ENCODE data around the gene VMP1.
A peak's percentile ranks its signal among the peaks of the same experiment; 100 is the strongest.
"Not testable (repeated sequence)": the region's sequence is repeated elsewhere in the genome, so short reads cannot be mapped to it uniquely, and the experiment has no call there.

The VMP1 gene

GRCh38 chr17:59842901-59843652 is 135.6 kb downstream of the VMP1 start:
- DNase-seq = no peak

GRCh38 chr17:59844884-59845594 is 137.6 kb downstream of the VMP1 start:
- DNase-seq = no peak

- DNase-seq = peak; percentile 56
Measured at GRCh38 chr17:59845595-59846393, 138.3 kb downstream of the VMP1 start.

DNA sequence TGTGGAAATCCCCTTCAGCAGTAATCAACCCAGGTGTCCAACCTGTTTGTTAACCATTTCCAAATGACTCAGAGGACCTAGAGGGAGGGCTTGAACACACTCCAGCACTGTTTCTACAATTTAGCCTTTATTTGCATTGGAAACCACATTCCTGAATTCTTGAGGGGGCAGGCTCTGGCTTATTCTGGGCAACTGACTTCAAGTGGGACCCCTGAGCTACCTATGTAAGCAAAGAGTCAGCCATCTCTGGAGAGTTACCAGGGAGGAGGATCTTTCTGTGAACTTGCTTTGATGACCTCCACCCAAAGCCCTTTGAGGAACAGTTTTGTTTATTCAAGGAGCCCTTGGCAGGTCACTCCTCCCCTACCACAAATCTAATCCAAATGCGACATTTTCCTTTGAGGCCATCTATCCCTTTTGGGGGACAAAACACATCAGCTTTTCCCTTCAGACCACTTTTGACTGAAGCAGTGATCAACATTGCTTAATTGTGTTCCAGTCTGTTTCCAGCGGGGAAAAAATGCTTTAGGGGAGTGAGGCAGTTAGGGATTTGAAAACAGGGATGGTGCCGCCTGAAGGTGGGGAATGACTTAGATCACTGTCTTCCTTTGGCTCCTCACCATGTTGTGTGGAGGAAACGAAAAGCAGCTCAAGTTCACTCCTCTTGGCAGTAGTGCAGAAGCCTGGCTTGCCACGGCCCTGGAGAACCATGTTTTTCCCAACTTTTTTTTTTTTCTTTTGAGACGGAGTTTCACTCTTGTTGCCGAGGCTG is 139.1 kb downstream of the VMP1 start:
- peak; percentile 70 for DNase-seq

GRCh38 chr17:59848385-59848668 is 140.9 kb downstream of the VMP1 start:
- peak; percentile 16 for DNase-seq

DNA sequence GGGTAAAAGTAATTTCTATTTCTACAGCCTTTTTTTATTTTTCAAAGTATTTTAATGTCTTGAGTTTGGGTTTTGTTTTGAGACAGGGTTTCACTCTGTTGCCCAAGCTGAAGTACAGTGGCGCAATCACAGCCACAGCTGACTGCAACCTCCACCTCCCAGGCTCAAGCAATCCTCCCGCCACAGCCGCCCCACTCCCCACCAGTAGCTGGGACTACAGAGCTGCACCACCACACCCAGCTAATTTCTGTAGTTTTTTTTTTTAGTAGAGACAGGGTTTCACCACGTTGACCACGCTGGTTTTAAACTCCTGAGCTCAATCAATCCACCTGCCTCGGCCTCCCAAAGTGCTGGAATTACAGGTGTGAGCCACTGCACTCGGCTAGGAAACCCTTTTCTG is 141.3 kb downstream of the VMP1 start:
- peak; percentile 42 for DNase-seq

GRCh38 chr17:59850311-59850710 is 142.9 kb downstream of the VMP1 start:
- DNase-seq = not testable (repeated sequence)

DNA sequence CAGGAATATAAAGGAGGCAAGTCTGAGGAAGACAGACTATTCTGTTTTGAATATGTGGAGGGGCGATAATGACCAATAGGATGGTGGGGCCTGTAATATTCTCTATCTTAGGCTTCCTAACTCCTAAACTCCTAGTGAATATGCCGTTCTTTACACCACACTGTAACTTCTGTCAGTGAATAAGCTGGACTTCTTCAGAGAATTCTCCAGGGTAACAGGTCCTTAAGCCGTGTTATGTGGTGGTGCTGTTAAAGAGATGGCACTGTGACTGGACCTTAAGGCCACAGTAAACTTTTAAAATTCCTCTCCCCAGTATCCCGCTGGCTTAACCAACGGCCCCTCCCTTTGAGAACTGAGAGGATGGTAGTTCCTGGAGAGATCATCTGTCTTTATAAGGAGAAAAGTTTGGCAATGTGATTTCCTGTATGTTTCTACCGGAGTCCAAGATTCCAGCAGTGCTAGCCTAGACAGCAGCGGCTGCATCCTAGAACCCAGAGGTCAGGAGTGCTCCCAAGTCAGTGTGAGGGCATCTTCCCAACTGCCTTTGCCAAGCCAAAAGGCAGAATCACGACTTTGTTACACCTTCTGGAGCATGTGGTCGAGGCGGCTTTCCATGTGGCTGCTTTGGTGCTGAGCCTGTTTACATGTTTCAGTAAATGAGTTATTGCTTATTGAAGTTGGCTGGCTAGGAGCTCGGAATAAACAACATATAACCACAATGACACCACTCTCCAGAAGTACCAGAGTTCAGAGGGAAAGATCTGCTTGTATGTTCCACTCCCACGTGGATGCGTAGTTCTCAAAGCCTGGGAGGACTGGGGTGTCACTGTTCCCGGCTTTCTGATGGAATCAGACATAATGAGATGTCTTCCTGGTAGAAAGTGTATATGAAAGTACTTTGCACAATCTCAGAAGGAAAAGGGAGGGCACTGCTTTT is 144.3 kb downstream of the VMP1 start:
- peak; percentile 60 for DNase-seq

GRCh38 chr17:59852847-59853167 is 145.4 kb downstream of the VMP1 start:
- DNase-seq = not testable (repeated sequence)

DNA sequence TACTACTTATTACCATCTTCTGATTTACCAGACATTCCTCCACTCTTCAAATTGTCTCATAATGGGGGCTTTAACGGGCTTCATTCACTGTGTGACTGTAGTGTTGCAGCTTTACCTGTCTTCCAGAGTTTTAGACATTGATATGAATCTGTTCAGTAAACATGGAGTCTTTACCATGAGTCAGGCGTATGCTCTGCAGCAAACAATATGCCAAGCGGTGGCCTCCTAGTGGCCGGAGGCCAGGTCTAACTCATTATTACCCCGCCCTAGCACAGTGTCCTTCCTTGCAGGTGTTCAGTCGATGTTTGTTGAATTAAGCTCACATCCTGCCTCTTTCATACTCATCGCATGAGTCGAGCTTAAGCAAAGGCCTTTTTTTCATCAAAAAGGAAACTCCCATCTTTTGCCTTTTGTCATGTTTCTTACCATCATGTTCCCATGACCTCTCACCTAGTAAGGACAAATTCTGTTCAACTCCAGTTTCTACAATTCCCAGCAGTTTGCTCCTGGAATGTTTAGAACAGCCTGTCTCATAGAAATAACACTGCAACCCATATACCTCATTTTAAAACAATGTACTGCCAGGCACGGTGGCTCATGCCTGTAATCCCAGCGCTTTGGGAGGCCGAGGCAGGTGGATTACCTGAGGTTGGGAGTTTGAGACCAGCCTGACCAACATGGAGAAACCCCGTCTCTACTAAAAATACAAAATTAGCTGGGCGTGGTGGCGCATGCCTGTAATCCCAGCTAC is 145.9 kb downstream of the VMP1 start:
- DNase-seq = no peak

GRCh38 chr17:59853919-59854729 is 146.7 kb downstream of the VMP1 start:
- not testable (repeated sequence) for DNase-seq

DNA sequence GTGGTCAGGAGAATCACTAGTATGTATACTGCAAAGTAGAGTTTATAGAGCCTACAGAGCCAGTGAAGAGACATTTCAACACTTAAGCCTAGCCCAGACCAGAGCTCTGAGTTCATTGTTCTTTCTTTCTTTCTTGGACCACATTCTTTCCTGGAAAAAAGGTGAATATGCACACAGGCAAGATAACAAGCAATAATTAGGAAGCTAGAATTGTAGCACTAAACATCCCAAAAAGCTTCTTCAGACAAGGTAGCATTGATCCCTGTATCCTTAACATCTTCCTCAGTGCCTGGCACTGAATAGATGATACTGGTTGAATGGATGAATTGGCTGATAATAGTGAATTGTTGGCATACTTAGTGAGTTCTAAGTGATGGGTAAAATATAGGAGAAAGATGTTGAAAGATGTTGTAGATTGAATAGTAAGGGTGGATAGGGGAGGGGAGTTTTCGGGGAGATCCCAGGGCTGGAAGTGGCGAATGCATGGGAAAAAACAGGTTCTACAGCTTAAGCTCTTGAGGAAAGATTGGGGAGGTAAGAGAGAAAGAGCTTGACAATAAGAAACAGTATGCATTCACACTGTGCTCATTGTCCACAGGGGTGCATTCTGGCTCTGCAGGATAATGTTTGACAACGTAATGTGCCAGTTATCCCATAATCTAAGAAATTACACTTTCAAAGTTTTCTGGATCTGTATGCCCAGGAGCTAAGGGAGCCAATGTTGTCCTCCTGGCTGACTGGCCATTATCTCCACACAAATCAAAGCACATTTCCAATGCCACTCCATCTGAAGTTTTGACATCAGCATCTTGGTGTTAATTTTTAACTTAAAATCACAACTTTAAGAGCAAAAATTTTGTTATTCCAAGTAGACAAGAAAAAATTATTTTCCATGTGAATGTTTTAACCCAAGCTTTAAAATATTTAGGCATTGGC is 149.7 kb downstream of the VMP1 start:
- DNase-seq = no peak

DNA sequence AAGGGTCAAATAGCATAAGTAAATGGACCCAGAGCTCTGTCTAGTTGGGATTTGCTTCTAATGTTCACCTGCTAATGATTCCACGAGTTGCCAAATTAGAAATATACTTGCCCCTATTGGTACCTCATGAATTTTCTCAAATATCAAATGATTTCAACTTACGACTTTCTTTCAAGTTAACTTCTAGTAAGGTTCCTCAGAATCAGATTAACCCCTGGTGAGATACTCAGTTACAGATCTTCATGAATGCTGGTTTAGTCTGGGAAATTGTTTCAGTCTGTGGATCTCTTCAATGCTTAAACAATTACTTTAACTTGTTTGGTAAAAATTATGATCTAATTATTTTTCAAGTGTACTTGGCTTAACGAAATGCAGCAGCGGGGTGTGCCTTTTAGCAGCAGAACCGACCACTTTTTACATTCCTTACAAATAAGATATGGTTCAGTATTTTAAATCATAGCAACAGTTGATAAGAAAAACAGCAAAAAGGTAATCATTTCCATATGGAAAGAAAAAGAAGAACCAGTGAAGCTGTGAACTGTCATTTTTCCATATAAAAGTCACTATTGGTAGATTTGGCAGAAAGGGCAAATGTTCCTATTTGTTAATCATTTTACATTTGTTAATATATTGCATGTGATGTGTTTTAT is 150.8 kb downstream of the VMP1 start:
- DNase-seq = no peak

- DNase-seq = no peak
Measured at GRCh38 chr17:59858932-59859331, 151.5 kb downstream of the VMP1 start.

DNA sequence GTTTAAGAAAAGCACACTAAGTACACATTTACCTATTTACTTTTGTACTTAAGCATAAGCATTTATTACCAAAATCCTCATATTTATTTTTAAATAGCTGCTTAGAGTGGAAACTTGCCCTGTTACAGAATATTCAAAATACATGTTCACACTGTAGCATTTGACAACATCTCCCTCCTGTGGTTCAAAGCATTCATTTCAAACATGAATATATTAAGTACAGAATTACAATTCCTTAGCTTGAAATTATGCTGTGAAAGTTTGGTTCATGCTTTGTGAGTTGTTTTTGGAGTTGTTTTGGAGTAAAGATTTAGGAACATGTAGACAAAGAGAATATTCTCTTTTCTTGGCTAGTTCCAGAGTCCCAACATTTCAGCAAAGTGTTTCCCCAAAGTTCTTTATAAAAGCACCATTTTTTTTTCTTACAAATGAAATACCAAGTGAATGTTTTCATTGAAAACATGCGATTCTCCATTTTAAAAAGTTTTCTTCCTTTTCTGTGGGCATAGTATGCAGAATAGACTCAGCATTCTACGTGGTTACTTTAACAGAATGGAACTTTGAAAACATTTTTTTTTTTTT is 152.1 kb downstream of the VMP1 start:
- no peak for DNase-seq

DNA sequence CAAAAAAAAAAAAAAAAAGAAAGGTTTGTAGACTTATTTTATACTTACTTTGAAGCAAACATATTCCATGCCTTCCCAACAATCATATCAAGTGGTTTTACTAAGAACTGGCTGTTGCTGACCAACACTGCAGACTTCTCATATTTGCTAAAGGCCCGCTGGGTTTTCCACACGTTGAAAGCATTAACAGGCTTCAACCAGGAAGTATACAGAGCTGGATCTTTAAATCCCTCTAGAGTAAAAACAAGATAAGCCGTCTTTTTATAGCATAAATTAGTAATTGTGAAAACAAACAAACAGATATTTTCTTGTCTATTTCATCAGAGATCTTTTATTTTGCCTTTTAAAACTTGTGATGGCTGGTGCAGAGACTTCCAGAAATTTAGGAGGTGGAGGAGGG is 156.2 kb downstream of the VMP1 start:
- DNase-seq = no peak

DNA sequence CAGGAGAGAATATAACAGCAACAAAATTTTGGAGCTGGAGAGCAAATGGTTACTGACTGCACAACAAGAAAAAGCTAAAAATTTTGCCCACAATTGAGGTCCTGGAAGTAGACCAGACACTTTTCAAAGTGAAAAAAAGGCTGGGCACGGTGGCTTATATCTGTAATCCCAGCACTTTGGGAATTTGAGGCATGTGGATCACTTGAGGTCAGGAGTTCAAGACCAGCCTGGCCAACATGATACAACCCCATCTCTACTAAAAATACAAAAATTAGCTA is 162.4 kb downstream of the VMP1 start:
- DNase-seq = no peak

GRCh38 chr17:59870482-59870881 is 163.0 kb downstream of the VMP1 start:
- DNase-seq = no peak

- no peak for DNase-seq
Measured at GRCh38 chr17:59872351-59872750, 164.9 kb downstream of the VMP1 start.
